Mucosa of descending colon (tissue), 3 donors: ENCODE data around the gene USP4. TPM values are rescaled to one million over a fixed set of nuclear protein-coding genes. Genes with fewer than 3 reads are reported as not detected.

Source experiments
- ATAC-seq: fragments of 200-7000 bp; cut with Tn5 transposase; one replicate; pipeline ENCODE4 v1.9.1; 2020; ENCODE audit warnings: mild to moderate bottlenecking, moderate library complexity
- DNase-seq, 3 donors: peaks; one replicate each; pipeline ENCODE4 v3.0.0-alpha.2; 2020
- H3K36me3 ChIP-seq: fragments of 200-600 bp; one replicate; pipeline ENCODE4 v1.8.0; 2021; ENCODE audit warnings: low read depth, mild to moderate bottlenecking
- H3K4me1 ChIP-seq: fragments of 200-600 bp; one replicate; pipeline ENCODE4 v1.8.0; 2021; ENCODE audit warnings: low read depth, mild to moderate bottlenecking
- H3K4me3 ChIP-seq: fragments of 200-600 bp; one replicate; pipeline ENCODE4 v1.8.0; 2021; ENCODE audit warnings: mild to moderate bottlenecking
- H3K9me3 ChIP-seq: fragments of 200-600 bp; one replicate; pipeline ENCODE4 v1.8.0; 2021; ENCODE audit warnings: mild to moderate bottlenecking
- CTCF ChIP-seq: fragments of 200-600 bp; IDR thresholded peaks from one replicate; pipeline ENCODE4 v1.8.0; 2022; ENCODE audit warnings: antibody characterized with exemption, mild to moderate bottlenecking
- intact Hi-C, 2 donors: fragments of 100-400 bp; cut with DNase I in 1 of 2; cut with micrococcal nuclease in 1 of 2; formaldehyde crosslinking; loops; one replicate each; pipeline versions ENCODE4 v1.11.0 to v1.11.1; 2022; cut with DNase I, micrococcal nuclease
- total RNA-seq, 3 donors: library from RNA; stranded (reverse); fragmentation: NEBNext Ultra II Directional in 2 of 3; extraction: Animal tissue kit (Norgen Biotek cat#: 25700) in 2 of 3; gene quantifications; one replicate each; pipeline versions ENCODE4 v1.2.1 to v1.2.4, GENCODE V29; 2021 to 2023
- donor health status: DM: no; HTN: no; CAD: no; lungs with moderate emphysema.
- donor health status: DM: no; HTN: no; CAD: no.
- donor health status: DM: no; HTN: yes; CAD: no.

The USP4 gene
- total RNA-seq, 3 donors from 2014 or later, result 46.4 to 60.5 (median 58.9) TPM

- Histone ChIP-seq H3K9me3 (no peaks in the 10 kb centered on the region), H3K36me3 (no peaks in the 10 kb centered on the region), H3K4me3 (no peak overlapping the region), H3K4me1 (no peaks in the 10 kb centered on the region)
- ATAC-seq (no peak), DNase-seq (no peak)
- intact Hi-C loops, result no loop called here
- TF ChIP-seq CTCF, result no peak
Measured at GRCh38 chr3:49316696-49317457, 23.0 kb downstream of the USP4 start.

GRCh38 chr3:49313896-49314688 lies 25.8 kb downstream of the USP4 start:
- Histone ChIP-seq H3K36me3 (no peaks in the 10 kb centered on the region), H3K4me1 (no peaks in the 10 kb centered on the region), H3K4me3 (no peak overlapping the region), H3K9me3 (no peaks in the 10 kb centered on the region)
- intact Hi-C loops, result no loop called here
- no peak for TF ChIP-seq CTCF
- no peak for ATAC-seq
- DNase-seq, result no peak

- H3K4me1 ChIP-seq, result no peaks in the 10 kb centered on the region
- no peaks in the 10 kb centered on the region for H3K36me3 ChIP-seq
- ATAC-seq (no peak), DNase-seq (no peak)
- no peaks in the 10 kb centered on the region for H3K9me3 ChIP-seq
- intact Hi-C loops, result no loop called here
- no peak for TF ChIP-seq CTCF
- H3K4me3 ChIP-seq, result no peak overlapping the region
Measured at GRCh38 chr3:49311283-49311682, 28.6 kb downstream of the USP4 start.

- intact Hi-C loops, result no loop called here
Measured at GRCh38 chr3:49310677-49311076, 29.2 kb downstream of the USP4 start.

GRCh38 chr3:49305608-49306007 lies 34.2 kb downstream of the USP4 start:
- no peak for ATAC-seq
- DNase-seq, result no peak
- no peaks in the 10 kb centered on the region for H3K9me3 ChIP-seq
- TF ChIP-seq CTCF, result no peak
- peaks cover 5% of the 10 kb centered on the region for H3K36me3 ChIP-seq
- no peaks in the 10 kb centered on the region for H3K4me1 ChIP-seq
- no peak overlapping the region for H3K4me3 ChIP-seq
- intact Hi-C loops, result no loop called here

More at GRCh38 chr3:49310677-49311076, 29.2 kb downstream of the USP4 start:
- Histone ChIP-seq H3K9me3 (no peaks in the 10 kb centered on the region), H3K4me1 (no peaks in the 10 kb centered on the region), H3K36me3 (no peaks in the 10 kb centered on the region), H3K4me3 (no peak overlapping the region)
- DNase-seq (no peak), ATAC-seq (no peak)
- TF ChIP-seq CTCF, result no peak
